ENCODE data around the gene GRAP. TPM values are rescaled to one million over a fixed set of nuclear protein-coding genes. Genes with fewer than 3 reads are reported as not detected.
"Not testable (repeated sequence)": the region's sequence is repeated elsewhere in the genome, so short reads cannot be mapped to it uniquely, and the experiment has no call there.

The GRAP gene
- polyA plus RNA-seq (ENCODE audit: insufficient read length in 3 of 3) = 1 to 10 TPM; 4.6 to 7.8 (median 6.7) TPM
- long read RNA-seq, donor 1, partial matches to known transcripts = 0 of 2 reads
- long read RNA-seq, donor 1, other reads (novel, unspliced or antisense) = 0 of 2 reads
- long read RNA-seq, donor 2, transcript GRAP-201 (5 exons, 2,651 nt) = major isoform, 5 of 5 reads
- long read RNA-seq, donor 2, partial matches to known transcripts = 0 of 5 reads
- long read RNA-seq, donor 2, other reads (novel, unspliced or antisense) = 0 of 5 reads
- long read RNA-seq, donor 3, transcript GRAP-201 (5 exons, 2,651 nt) = major isoform, 8 of 8 reads
- long read RNA-seq, donor 3, partial matches to known transcripts = 0 of 8 reads
- long read RNA-seq, donor 3, other reads (novel, unspliced or antisense) = 0 of 8 reads
- long read RNA-seq, donor 4, partial matches to known transcripts = 0 of 2 reads
- long read RNA-seq, donor 4, other reads (novel, unspliced or antisense) = 0 of 2 reads
- long read RNA-seq, donor 5 = 0 reads
- long read RNA-seq, donor 6, partial matches to known transcripts = 0 of 3 reads
- long read RNA-seq, donor 6, other reads (novel, unspliced or antisense) = 0 of 3 reads
- long read RNA-seq, donor 7, partial matches to known transcripts = 0 of 5 reads
- long read RNA-seq, donor 7, other reads (novel, unspliced or antisense) = 0 of 5 reads
- long read RNA-seq, donor 8 = 0 reads
- long read RNA-seq, donor 9, transcript GRAP-201 (5 exons, 2,651 nt) = major isoform, 6 of 6 reads
- long read RNA-seq, donor 9, partial matches to known transcripts = 0 of 6 reads
- long read RNA-seq, donor 9, other reads (novel, unspliced or antisense) = 0 of 6 reads
- long read RNA-seq, donor 10, transcript GRAP-201 (5 exons, 2,651 nt) = major isoform, 7 of 7 reads
- long read RNA-seq, donor 10, partial matches to known transcripts = 0 of 7 reads
- long read RNA-seq, donor 10, other reads (novel, unspliced or antisense) = 0 of 7 reads
- long read RNA-seq, donor 11, partial matches to known transcripts = 0 of 2 reads
- long read RNA-seq, donor 11, other reads (novel, unspliced or antisense) = 0 of 2 reads
- long read RNA-seq, donor 12, partial matches to known transcripts = 0 of 2 reads
- long read RNA-seq, donor 12, other reads (novel, unspliced or antisense) = 0 of 2 reads
- long read RNA-seq, donor 13 = 0 reads
- long read RNA-seq, donor 14, partial matches to known transcripts = 0 of 3 reads
- long read RNA-seq, donor 14, other reads (novel, unspliced or antisense) = 0 of 3 reads
- long read RNA-seq, donor 15, partial matches to known transcripts = 0 of 1 reads
- long read RNA-seq, donor 15, other reads (novel, unspliced or antisense) = 0 of 1 reads
- long read RNA-seq, donor 16, transcript GRAP-201 (5 exons, 2,651 nt) = major isoform, 13 of 13 reads
- long read RNA-seq, donor 16, partial matches to known transcripts = 0 of 13 reads
- long read RNA-seq, donor 16, other reads (novel, unspliced or antisense) = 0 of 13 reads

GRCh38 chr17:19046782-19047375 is at the start of gene GRAP:
Gene GRAP, minus strand, starts transcription at chr17:19046957. Its CDS starts 31 bp downstream, at chr17:19046926.
- not testable (repeated sequence) for DNase-seq (ENCODE audit: extremely low read depth in 1 of 11, low read depth in 9 of 11, low spot score in 4 of 11)

GRCh38 chr17:19093684-19094438 is 47.1 kb upstream of the GRAP start:
- not testable (repeated sequence) for DNase-seq (ENCODE audit: extremely low read depth in 1 of 11, low read depth in 9 of 11, low spot score in 4 of 11)

- DNase-seq (ENCODE audit: extremely low read depth in 1 of 11, low read depth in 9 of 11, low spot score in 4 of 11) = not testable (repeated sequence)
Observed at GRCh38 chr17:19092737-19093683, 46.3 kb upstream of the GRAP start.

GRCh38 chr17:19090058-19090772 is 43.5 kb upstream of the GRAP start:
- not testable (repeated sequence) for DNase-seq (ENCODE audit: extremely low read depth in 1 of 11, low read depth in 9 of 11, low spot score in 4 of 11)

GRCh38 chr17:19088804-19089685 is 42.3 kb upstream of the GRAP start:
- not testable (repeated sequence) for DNase-seq (ENCODE audit: extremely low read depth in 1 of 11, low read depth in 9 of 11, low spot score in 4 of 11)

GRCh38 chr17:19077386-19077785 is 30.6 kb upstream of the GRAP start:
- DNase-seq (ENCODE audit: extremely low read depth in 1 of 11, low read depth in 9 of 11, low spot score in 4 of 11) = not testable (repeated sequence)

GRCh38 chr17:19076398-19077192 is 29.8 kb upstream of the GRAP start:
- not testable (repeated sequence) for DNase-seq (ENCODE audit: extremely low read depth in 1 of 11, low read depth in 9 of 11, low spot score in 4 of 11)

- not testable (repeated sequence) for DNase-seq (ENCODE audit: extremely low read depth in 1 of 11, low read depth in 9 of 11, low spot score in 4 of 11)
Observed at GRCh38 chr17:19070318-19071168, 23.8 kb upstream of the GRAP start.

- not testable (repeated sequence) for DNase-seq (ENCODE audit: extremely low read depth in 1 of 11, low read depth in 9 of 11, low spot score in 4 of 11)
Observed at GRCh38 chr17:19064378-19064777, 17.6 kb upstream of the GRAP start.

- not testable (repeated sequence) for DNase-seq (ENCODE audit: extremely low read depth in 1 of 11, low read depth in 9 of 11, low spot score in 4 of 11)
Observed at GRCh38 chr17:19063326-19063956, 16.7 kb upstream of the GRAP start.

GRCh38 chr17:19062718-19063325 is 16.1 kb upstream of the GRAP start:
- not testable (repeated sequence) for DNase-seq (ENCODE audit: extremely low read depth in 1 of 11, low read depth in 9 of 11, low spot score in 4 of 11)

GRCh38 chr17:19062009-19062717 is 15.4 kb upstream of the GRAP start:
- not testable (repeated sequence) for DNase-seq (ENCODE audit: extremely low read depth in 1 of 11, low read depth in 9 of 11, low spot score in 4 of 11)
